ENCODE results near the gene ACAA1. TPM values are rescaled to one million over a fixed set of nuclear protein-coding genes. Genes with fewer than 3 reads are reported as not detected.

The ACAA1 gene
- total and polyA plus RNA-seq, 9 of the 15 experiments (the other 6 are each of a cell fraction or from before 2014, with no cell fraction given): 4.0 to 88.9 (median 57.2) TPM

DNA sequence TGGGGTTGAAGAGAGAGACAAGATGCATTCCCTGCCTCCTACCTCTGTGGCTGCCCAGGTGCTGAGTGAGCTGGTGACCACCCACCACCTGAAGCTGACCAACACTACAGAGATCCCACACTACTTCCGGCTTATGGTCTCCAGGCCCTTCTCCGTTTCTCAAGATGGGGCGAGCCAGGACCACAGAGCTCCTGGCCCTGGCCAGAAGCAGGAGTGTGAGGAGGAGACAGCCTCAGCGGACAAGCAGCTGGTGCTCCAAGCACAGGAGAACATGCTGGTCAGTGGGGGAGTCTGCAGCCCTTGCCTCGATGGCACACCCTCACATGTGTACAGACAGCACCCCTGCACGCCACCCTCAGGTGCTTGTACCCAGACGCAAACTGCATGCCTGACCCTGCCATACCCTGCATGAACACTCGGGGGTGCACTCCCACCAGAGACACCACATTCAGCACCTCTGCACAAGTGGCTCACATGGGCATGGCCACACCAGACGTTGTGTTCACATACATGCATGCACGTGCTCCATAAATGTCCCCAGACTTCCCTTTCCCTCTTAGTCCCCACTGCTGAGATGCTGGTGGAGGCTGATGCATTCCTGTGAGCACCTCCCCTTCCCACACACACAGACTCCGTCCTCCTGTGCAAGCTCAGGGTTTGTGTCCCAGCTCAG lies 19.0 kb downstream of the ACAA1 start (continued):
- TF ChIP-seq POU5F1 (IDR thresholded peaks at IDR 0.05; ENCODE audit: borderline replicate concordance, low read depth, low read length, partially characterized antibody) (no peak), LEF1 (IDR thresholded peaks at IDR 0.05) (no peak), TEAD1 (CRISPR knock-in tag; IDR thresholded peaks at IDR 0.05) (peak in 1 of 2 experiments; percentile 37; a peak in 1 of 4 replicates), TCF3 (CRISPR knock-in tag; IDR thresholded peaks at IDR 0.05) (no peak), MYNN (IDR thresholded peaks at IDR 0.05) (peak; percentile 71; the same call in 1 of the 2 replicates), MYNN (CRISPR knock-in tag; IDR thresholded peaks at IDR 0.05) (no peak), SMARCA4 (IDR thresholded peaks at IDR 0.05) (no peak), FOXP1 (CRISPR knock-in tag; IDR thresholded peaks at IDR 0.05) (0 out of 2 replicates have a peak, but pooled peaks have one; percentile 47), CC2D1A (IDR thresholded peaks at IDR 0.05) (peak; percentile 64; the same call in 1 of the 2 replicates), ZNF217 (CRISPR knock-in tag; IDR thresholded peaks at IDR 0.05) (no peak), SMC3 (conservative IDR thresholded peaks at IDR 0.05; ENCODE audit: insufficient read depth, low read depth, low read length) (peak; percentile 96), PML (IDR thresholded peaks at IDR 0.05; ENCODE audit: low read length) (no peak), PATZ1 (CRISPR knock-in tag; IDR thresholded peaks at IDR 0.05; ENCODE audit: borderline replicate concordance) (0 out of 2 replicates have a peak, but pooled peaks have one; percentile 31), NFRKB (IDR thresholded peaks at IDR 0.05; ENCODE audit: low read depth) (no peak), POLR2AphosphoS2 (IDR thresholded peaks at IDR 0.05; ENCODE audit: low read length) (peak; percentile 67; the same call in 1 of the 2 replicates), NFATC3 (IDR thresholded peaks at IDR 0.05) (no peak), ZNF143 (CRISPR knock-in tag; IDR thresholded peaks at IDR 0.05) (no peak), SIN3B (IDR thresholded peaks at IDR 0.05; ENCODE audit: low read depth) (no peak), KAT2B (IDR thresholded peaks at IDR 0.05; ENCODE audit: low read depth, low read length) (no peak), STAG1 (CRISPR knock-in tag; IDR thresholded peaks at IDR 0.05; ENCODE audit: borderline replicate concordance) (peak; percentile 97), YY1 (IDR thresholded peaks at IDR 0.05; ENCODE audit: borderline replicate concordance in 1 of 3, control insufficient read depth in 1 of 3, extremely low read depth in 1 of 3, insufficient read depth in 3 of 3, insufficient read length in 1 of 3, insufficient replicate concordance in 2 of 3, low read depth in 1 of 3, low read length in 2 of 3) (peak in 1 of 3 experiments; percentile 28), POLR2B (IDR thresholded peaks at IDR 0.05; ENCODE audit: low read depth, partially characterized antibody) (no peak), ZNF239 (CRISPR knock-in tag; IDR thresholded peaks at IDR 0.05) (no peak), SMARCA5 (IDR thresholded peaks at IDR 0.05) (no peak; the same call in 1 of the 2 replicates), CBX2 (IDR thresholded peaks at IDR 0.05; ENCODE audit: insufficient read depth, low read length, poor library complexity, severe bottlenecking) (no peak)
- TF ChIP-seq, protein P1, sequence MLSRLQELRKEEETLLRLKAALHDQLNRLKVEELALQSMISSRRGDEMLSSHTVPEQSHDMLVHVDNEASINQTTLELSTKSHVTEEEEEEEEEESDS (CRISPR knock-in tag; IDR thresholded peaks at IDR 0.05): no peak
- TF ChIP-seq, protein P2, sequence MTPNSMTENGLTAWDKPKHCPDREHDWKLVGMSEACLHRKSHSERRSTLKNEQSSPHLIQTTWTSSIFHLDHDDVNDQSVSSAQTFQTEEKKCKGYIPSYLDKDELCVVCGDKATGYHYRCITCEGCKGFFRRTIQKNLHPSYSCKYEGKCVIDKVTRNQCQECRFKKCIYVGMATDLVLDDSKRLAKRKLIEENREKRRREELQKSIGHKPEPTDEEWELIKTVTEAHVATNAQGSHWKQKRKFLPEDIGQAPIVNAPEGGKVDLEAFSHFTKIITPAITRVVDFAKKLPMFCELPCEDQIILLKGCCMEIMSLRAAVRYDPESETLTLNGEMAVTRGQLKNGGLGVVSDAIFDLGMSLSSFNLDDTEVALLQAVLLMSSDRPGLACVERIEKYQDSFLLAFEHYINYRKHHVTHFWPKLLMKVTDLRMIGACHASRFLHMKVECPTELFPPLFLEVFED (CRISPR knock-in tag; conservative IDR thresholded peaks at IDR 0.05): 0 out of 2 replicates have a peak, but pooled peaks have one; percentile 39

Data from K562 (cell line).